HG03460 (cell line): ENCODE measurements around the gene TMC7.
"Not testable (repeated sequence)": the region's sequence is repeated elsewhere in the genome, so short reads cannot be mapped to it uniquely, and the experiment has no call there.

Experiments
- ATAC-seq: cut with Tn5 transposase; IDR thresholded peaks from one replicate; pipeline ENCODE4 v1.9.1; 2021; ENCODE audit not compliant: unreplicated experiment

TMC7 gene

GRCh38 chr16:18983565-18984434 lies at the start of gene TMC7:
TSS of gene TMC7 (plus strand) at chr16:18983934. CDS start at chr16:18984064, 130 bp downstream.
- ATAC-seq: no peak

GRCh38 chr16:18936727-18937340 lies 46.9 kb upstream of the TMC7 start:
- ATAC-seq: no peak

- ATAC-seq: no peak
Measured at GRCh38 chr16:18937390-18937789, 46.3 kb upstream of the TMC7 start.

- ATAC-seq: no peak
Measured at GRCh38 chr16:18938986-18939385, 44.7 kb upstream of the TMC7 start.

- ATAC-seq: no peak
Measured at GRCh38 chr16:18941471-18941870, 42.3 kb upstream of the TMC7 start.

DNA sequence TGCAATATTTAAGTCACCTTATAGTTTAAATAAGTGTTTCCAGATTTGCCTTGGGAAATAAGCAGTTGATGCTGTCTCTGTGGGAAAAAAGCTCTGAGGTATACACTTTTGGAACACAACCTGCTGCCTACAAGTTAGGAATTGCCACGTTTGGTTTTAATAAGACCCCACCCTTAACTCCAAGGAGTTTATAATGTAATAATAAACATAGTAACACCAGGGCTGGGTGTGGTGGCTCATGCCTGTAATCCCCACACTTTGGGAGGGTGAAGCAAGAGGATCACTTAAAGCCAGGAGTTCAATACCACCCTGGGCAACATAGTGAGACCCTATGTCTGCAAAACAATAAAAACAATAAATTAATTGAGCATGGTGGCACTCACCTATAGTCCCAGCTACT lies 41.7 kb upstream of the TMC7 start:
- ATAC-seq: no peak

DNA sequence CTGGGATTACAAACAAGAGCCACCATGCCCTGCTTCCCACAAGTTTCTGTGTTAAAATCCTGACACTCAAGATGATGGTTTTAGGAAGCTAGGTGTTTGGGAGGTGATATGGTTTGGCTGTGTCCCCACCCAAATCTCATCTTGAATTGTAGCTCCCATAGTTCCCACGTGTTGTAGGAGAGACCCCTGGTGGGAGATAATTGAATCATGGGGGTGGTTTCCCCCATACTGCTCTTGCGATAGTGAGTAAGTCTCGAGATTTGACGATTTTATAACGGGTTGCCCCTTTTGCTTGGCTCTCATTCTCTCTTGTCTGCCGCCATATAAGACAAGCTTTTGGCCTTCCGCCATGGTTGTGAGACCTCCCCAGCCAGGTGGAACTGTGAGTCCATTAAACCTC lies 40.3 kb upstream of the TMC7 start:
- ATAC-seq: no peak

DNA sequence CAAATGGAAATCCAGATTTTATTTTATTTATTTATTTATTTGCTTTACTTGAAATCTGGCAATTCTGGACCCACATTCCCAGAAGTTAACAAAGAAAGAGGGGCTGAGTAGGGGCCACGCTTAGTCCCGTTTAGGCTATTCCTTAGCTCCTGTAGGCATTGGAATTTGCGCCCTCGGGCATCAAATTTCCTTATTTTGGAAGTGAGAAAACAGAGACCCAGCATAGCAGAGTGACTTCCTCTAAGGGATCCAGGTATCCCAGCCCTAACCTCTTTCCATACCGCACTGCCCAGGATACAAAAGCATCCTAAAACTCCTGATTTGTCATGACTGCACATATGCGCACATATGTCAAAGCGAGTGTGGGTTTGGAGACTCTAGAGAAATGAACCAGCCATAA lies 38.5 kb upstream of the TMC7 start:
- ATAC-seq: no peak

DNA sequence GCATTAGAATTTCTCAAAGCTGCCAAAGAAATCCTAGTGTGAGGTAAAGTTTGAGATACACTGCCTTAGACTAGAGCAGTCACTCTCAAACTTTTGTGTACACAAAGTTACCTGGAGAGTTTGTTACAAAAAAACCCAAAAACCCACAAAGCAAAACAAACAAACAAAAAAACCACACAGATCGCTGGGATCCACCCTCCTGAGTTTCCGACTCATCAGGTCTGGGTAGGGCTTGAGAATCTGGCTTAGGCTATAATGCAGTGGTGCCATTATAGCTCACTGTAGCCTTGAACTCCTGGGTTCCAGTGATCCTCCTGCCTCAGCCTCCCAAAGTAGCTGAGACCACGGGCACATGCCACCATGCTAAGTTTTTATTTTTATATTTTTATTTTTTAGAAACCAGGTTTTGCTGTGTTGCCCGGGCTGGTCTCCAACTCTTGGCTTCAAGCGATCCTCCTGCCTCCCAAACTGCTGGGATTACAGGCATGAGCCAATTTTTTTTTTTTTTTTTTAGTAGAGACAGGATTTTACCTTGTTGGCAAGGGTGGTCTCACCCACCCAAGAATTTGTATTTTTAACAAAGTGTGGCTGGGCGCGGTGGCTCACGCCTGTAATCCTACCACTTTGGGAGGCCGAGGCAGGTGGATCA lies 35.2 kb upstream of the TMC7 start:
- no peak for ATAC-seq

- no peak for ATAC-seq
Measured at GRCh38 chr16:18950469-18951185, 33.1 kb upstream of the TMC7 start.

DNA sequence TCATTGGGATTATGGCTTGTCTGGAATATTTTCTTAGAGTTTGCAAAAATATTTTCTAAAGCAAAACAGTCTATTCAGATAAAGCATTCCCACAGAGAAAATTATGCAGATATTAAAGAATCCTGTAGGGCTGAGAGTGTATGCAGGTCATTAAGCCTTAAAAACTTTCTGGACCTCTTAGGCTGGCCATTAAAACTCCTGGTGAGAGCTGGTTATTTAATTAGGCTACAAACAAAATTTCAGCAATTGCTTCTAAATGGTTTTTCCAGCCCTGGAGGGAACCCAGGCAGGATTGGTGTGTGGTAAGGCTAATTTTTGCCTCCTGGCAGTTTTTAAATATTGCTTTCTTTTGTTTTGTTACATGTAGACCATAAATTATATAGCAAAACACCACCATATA lies 30.2 kb upstream of the TMC7 start:
- ATAC-seq: no peak

- not testable (repeated sequence) for ATAC-seq
Measured at GRCh38 chr16:18955874-18956580, 27.7 kb upstream of the TMC7 start.

- ATAC-seq: not testable (repeated sequence)
Measured at GRCh38 chr16:18956658-18957241, 27.0 kb upstream of the TMC7 start.

DNA sequence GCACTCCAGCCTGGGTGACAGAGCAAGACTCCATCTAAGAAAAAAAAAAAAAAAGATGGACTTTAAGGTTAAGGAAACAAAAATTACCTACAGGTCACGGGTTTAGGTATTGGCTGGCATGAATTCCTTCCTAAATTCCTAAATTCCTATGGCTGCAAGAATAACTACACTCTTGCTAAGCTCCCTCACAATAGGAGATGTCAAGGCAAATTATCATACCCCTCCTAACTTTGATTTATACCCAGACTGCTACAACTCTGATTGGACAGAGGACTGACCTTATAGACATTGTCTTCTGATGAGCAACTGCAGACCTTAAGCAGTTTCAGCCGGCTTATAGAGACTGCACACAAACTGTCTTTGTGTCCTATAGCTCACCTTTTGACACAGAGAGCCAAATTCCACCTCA lies 25.1 kb upstream of the TMC7 start:
- no peak for ATAC-seq

GRCh38 chr16:18959031-18959505 lies 24.7 kb upstream of the TMC7 start:
- ATAC-seq: no peak

GRCh38 chr16:18965555-18965954 lies 18.2 kb upstream of the TMC7 start:
- no peak for ATAC-seq

DNA sequence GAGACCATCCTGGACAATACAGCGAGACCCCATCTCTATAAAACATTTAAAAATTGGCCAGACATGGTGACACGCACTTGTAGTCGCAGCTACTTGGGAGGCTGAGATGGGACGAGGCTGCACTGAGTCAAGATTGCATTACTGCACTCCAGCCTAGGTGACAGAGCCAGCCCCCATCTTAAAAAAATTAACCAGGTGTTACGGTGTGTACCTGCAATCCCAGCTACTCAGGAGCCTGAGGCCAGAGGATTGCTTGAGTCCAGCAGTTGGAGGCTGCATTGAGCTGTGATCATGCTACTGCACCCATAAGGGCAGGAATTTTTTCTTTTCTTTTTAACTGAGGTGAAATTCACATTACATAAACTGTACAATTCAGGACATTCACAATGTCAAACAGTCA lies 16.9 kb upstream of the TMC7 start:
- ATAC-seq: no peak

- ATAC-seq: no peak
Measured at GRCh38 chr16:18969050-18969854, 14.5 kb upstream of the TMC7 start.

DNA sequence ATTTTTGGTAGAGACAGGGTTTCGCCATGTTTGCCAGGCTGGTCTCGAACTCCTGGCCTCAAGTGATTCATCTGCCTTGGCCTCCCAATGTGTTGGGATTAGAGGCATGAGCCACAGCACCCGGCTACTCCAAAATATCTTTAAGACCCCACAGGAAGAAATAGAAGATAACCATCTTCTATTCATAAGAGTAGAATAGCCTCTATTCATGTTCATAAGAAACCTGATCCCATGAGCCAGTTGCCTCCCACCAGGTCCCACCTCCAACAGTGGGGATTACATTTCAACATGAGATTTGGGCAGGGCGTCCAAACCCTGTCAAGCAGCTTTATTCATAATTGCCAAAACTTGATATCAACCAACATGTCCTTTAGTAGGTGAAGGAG lies 13.9 kb upstream of the TMC7 start:
- no peak for ATAC-seq
